ENCODE measurements around the gene NUDT3. TPM values are rescaled to one million over a fixed set of nuclear protein-coding genes. Genes with fewer than 3 reads are reported as not detected.

Gene NUDT3
- total RNA-seq, 3 donors from 2014 or later: 28.7 to 33.8 (median 29.0) TPM

GRCh38 chr6:34302929-34303328 lies 89.5 kb downstream of the NUDT3 start:
- no peaks in the 10 kb centered on the region for H3K36me3 ChIP-seq
- H3K27me3 ChIP-seq: no peaks in the 10 kb centered on the region
- intact Hi-C loops (cut with DNase I; ENCODE audit: low total_unique reads): no loop called here
- H3K9me3 ChIP-seq: no peaks in the 10 kb centered on the region
- no peak overlapping the region for H3K27ac ChIP-seq
- H3K4me3 ChIP-seq: no peak overlapping the region
- DNase-seq (ENCODE audit: low spot score in 2 of 2): no peak
- H3K4me1 ChIP-seq: peaks cover 3 to 13% of the 10 kb centered on the region in 2 donors
- TF ChIP-seq CTCF (IDR thresholded peaks at IDR 0.05) (no peak), POLR2A (IDR thresholded peaks at IDR 0.05) (no peak), POLR2AphosphoS5 (IDR thresholded peaks at IDR 0.05) (no peak)

- intact Hi-C loops (cut with DNase I; ENCODE audit: low total_unique reads): no loop called here
- no peaks in the 10 kb centered on the region for H3K27me3 ChIP-seq
- no peak for DNase-seq (ENCODE audit: low spot score in 2 of 2)
- no peak overlapping the region for H3K27ac ChIP-seq
- H3K36me3 ChIP-seq: no peaks in the 10 kb centered on the region
- H3K4me3 ChIP-seq: no peak overlapping the region
- TF ChIP-seq POLR2AphosphoS5 (IDR thresholded peaks at IDR 0.05) (no peak), CTCF (IDR thresholded peaks at IDR 0.05) (no peak), POLR2A (IDR thresholded peaks at IDR 0.05) (no peak)
- H3K9me3 ChIP-seq: no peaks in the 10 kb centered on the region
- peaks cover 3 to 10% of the 10 kb centered on the region in 2 donors for H3K4me1 ChIP-seq
Measured at GRCh38 chr6:34301408-34301807, 91.1 kb downstream of the NUDT3 start.

GRCh38 chr6:34300332-34300751 lies 92.1 kb downstream of the NUDT3 start:
- H3K4me1 ChIP-seq: peaks cover 0 to 5% of the 10 kb centered on the region in 2 donors
- TF ChIP-seq POLR2AphosphoS5 (IDR thresholded peaks at IDR 0.05) (no peak), CTCF (IDR thresholded peaks at IDR 0.05) (no peak), POLR2A (IDR thresholded peaks at IDR 0.05) (no peak)
- no peaks in the 10 kb centered on the region for H3K36me3 ChIP-seq
- H3K27ac ChIP-seq: no peak overlapping the region
- no peaks in the 10 kb centered on the region for H3K27me3 ChIP-seq
- H3K9me3 ChIP-seq: no peaks in the 10 kb centered on the region
- intact Hi-C loops (cut with DNase I; ENCODE audit: low total_unique reads): no loop called here
- H3K4me3 ChIP-seq: no peak overlapping the region
- DNase-seq (ENCODE audit: low spot score in 2 of 2): no peak

- Histone ChIP-seq H3K27ac (no peak overlapping the region), H3K36me3 (no peaks in the 10 kb centered on the region), H3K27me3 (no peaks in the 10 kb centered on the region), H3K4me1 (peaks cover 0 to 5% of the 10 kb centered on the region in 2 donors), H3K4me3 (no peak overlapping the region), H3K9me3 (no peaks in the 10 kb centered on the region)
- no peak for TF ChIP-seq POLR2A (IDR thresholded peaks at IDR 0.05)
- no peak for TF ChIP-seq POLR2AphosphoS5 (IDR thresholded peaks at IDR 0.05)
- TF ChIP-seq CTCF (IDR thresholded peaks at IDR 0.05): no peak
- DNase-seq (ENCODE audit: low spot score in 2 of 2): no peak
- intact Hi-C loops (cut with DNase I; ENCODE audit: low total_unique reads): no loop called here
Measured at GRCh38 chr6:34298941-34299340, 93.5 kb downstream of the NUDT3 start.

- Histone ChIP-seq H3K27me3 (no peaks in the 10 kb centered on the region), H3K27ac (no peak overlapping the region), H3K4me1 (no peaks in the 10 kb centered on the region), H3K36me3 (no peaks in the 10 kb centered on the region), H3K9me3 (no peaks in the 10 kb centered on the region), H3K4me3 (no peak overlapping the region)
- no peak for DNase-seq (ENCODE audit: low spot score in 2 of 2)
- intact Hi-C loops (cut with DNase I; ENCODE audit: low total_unique reads): no loop called here
- TF ChIP-seq CTCF (IDR thresholded peaks at IDR 0.05) (no peak), POLR2A (IDR thresholded peaks at IDR 0.05) (no peak), POLR2AphosphoS5 (IDR thresholded peaks at IDR 0.05) (no peak)
Measured at GRCh38 chr6:34295721-34296120, 96.7 kb downstream of the NUDT3 start.

All from breast epithelium (tissue), 4 donors.